ENCODE results near the gene LMO7. TPM values are rescaled to one million over a fixed set of nuclear protein-coding genes. Genes with fewer than 3 reads are reported as not detected.

LMO7 gene
- total and polyA plus RNA-seq, 3 donors from 2014 or later = 39.1 to 132 (median 111) TPM

- Histone ChIP-seq H3K27ac (peak overlapping the region; percentile 2 to 26), H3K4me3 (no peak overlapping the region), H3K9me3 (no peaks in the 10 kb centered on the region), H3K36me3 (ENCODE audit: low read depth, missing control alignments) (no peaks in the 10 kb centered on the region), H3K27me3 (no peaks in the 10 kb centered on the region), H3K4me1 (peaks cover 11% of the 10 kb centered on the region)
- intact Hi-C loops (cut with DNase I; ENCODE audit: low total_unique reads) = no loop called here
- WGBS, 2 donors = 97 to 100% methylated on average over 1 of the region's 1 CpG
- TF ChIP-seq, protein P1, sequence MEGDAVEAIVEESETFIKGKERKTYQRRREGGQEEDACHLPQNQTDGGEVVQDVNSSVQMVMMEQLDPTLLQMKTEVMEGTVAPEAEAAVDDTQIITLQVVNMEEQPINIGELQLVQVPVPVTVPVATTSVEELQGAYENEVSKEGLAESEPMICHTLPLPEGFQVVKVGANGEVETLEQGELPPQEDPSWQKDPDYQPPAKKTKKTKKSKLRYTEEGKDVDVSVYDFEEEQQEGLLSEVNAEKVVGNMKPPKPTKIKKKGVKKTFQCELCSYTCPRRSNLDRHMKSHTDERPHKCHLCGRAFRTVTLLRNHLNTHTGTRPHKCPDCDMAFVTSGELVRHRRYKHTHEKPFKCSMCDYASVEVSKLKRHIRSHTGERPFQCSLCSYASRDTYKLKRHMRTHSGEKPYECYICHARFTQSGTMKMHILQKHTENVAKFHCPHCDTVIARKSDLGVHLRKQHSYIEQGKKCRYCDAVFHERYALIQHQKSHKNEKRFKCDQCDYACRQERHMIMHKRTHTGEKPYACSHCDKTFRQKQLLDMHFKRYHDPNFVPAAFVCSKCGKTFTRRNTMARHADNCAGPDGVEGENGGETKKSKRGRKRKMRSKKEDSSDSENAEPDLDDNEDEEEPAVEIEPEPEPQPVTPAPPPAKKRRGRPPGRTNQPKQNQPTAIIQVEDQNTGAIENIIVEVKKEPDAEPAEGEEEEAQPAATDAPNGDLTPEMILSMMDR (IDR thresholded peaks at IDR 0.05) = no peak
- TF ChIP-seq POLR2A (IDR thresholded peaks at IDR 0.05) = no peak
- no peak for DNase-seq
These were observed 246.1 kb downstream of the LMO7 start for GRCh38 chr13:75882261-75882660.

GRCh38 chr13:75889427-75889826 lies 253.3 kb downstream of the LMO7 start:
- Histone ChIP-seq H3K36me3 (ENCODE audit: low read depth, missing control alignments) (no peaks in the 10 kb centered on the region), H3K4me3 (no peak overlapping the region), H3K27me3 (no peaks in the 10 kb centered on the region), H3K4me1 (no peaks in the 10 kb centered on the region), H3K9me3 (no peaks in the 10 kb centered on the region), H3K27ac (no peak overlapping the region)
- TF ChIP-seq, protein P1 (IDR thresholded peaks at IDR 0.05) = no peak
- no peak for TF ChIP-seq POLR2A (IDR thresholded peaks at IDR 0.05)
- no peak for DNase-seq
- intact Hi-C loops (cut with DNase I; ENCODE audit: low total_unique reads) = no loop called here

- DNase-seq = no peak
- H3K4me3 ChIP-seq = no peak overlapping the region
- H3K36me3 ChIP-seq (ENCODE audit: low read depth, missing control alignments) = no peaks in the 10 kb centered on the region
- H3K27me3 ChIP-seq = no peaks in the 10 kb centered on the region
- 95 to 97% methylated on average over 3 of the region's 3 CpGs for WGBS, 2 donors
- H3K4me1 ChIP-seq = no peaks in the 10 kb centered on the region
- intact Hi-C loops (cut with DNase I; ENCODE audit: low total_unique reads) = no loop called here
- H3K27ac ChIP-seq = no peak overlapping the region
- TF ChIP-seq, protein P1 (IDR thresholded peaks at IDR 0.05) = no peak
- TF ChIP-seq POLR2A (IDR thresholded peaks at IDR 0.05) = no peak
- H3K9me3 ChIP-seq = no peaks in the 10 kb centered on the region
These were observed 259.0 kb downstream of the LMO7 start for GRCh38 chr13:75895168-75895567.

- Histone ChIP-seq H3K27ac (no peak overlapping the region), H3K4me3 (no peak overlapping the region), H3K36me3 (ENCODE audit: low read depth, missing control alignments) (no peaks in the 10 kb centered on the region), H3K4me1 (no peaks in the 10 kb centered on the region), H3K27me3 (no peaks in the 10 kb centered on the region), H3K9me3 (no peaks in the 10 kb centered on the region)
- no peak for DNase-seq
- intact Hi-C loops (cut with DNase I; ENCODE audit: low total_unique reads) = no loop called here
- TF ChIP-seq POLR2A (IDR thresholded peaks at IDR 0.05) = no peak
- TF ChIP-seq, protein P1 (IDR thresholded peaks at IDR 0.05) = no peak
- 58 to 77% methylated on average over 2 of the region's 2 CpGs for WGBS, 2 donors
These were observed 260.1 kb downstream of the LMO7 start for GRCh38 chr13:75896271-75896670.

DNA sequence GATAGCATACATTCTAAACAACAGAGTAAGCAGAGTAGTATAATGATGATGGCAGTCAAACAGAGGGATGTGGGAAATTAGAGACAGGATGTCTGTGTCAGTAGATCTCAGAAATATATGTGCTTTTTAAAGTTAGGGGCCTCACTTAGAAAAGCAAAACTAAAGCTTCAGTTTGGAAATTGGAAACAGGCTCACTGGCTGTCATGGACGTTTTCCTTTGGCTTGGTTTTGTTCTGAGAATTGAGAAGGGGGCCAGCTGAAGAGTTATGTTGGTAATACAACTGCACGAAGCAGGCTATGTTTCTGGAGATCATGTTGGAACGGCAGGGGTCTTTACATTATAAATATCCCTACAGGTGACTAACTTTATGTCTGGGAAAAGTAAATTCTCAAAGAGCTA lies 261.3 kb downstream of the LMO7 start:
- no peak for DNase-seq
- Histone ChIP-seq H3K4me1 (peaks cover 8% of the 10 kb centered on the region), H3K9me3 (no peaks in the 10 kb centered on the region), H3K4me3 (no peak overlapping the region), H3K27me3 (no peaks in the 10 kb centered on the region), H3K36me3 (ENCODE audit: low read depth, missing control alignments) (no peaks in the 10 kb centered on the region), H3K27ac (no peak overlapping the region)
- 71 to 75% methylated on average over 3 of the region's 3 CpGs for WGBS, 2 donors
- TF ChIP-seq, protein P1 (IDR thresholded peaks at IDR 0.05) = no peak
- TF ChIP-seq POLR2A (IDR thresholded peaks at IDR 0.05) = no peak
- intact Hi-C loops (cut with DNase I; ENCODE audit: low total_unique reads) = no loop called here

Measured in testis (tissue), 3 donors.